ENCODE data around the gene APOBEC3B.

- TF ChIP-seq CEBPB (IDR thresholded peaks at IDR 0.05), result no peak
- TF ChIP-seq EP300 (IDR thresholded peaks at IDR 0.05; ENCODE audit: borderline replicate concordance), result no peak
- TF ChIP-seq TAF1 (IDR thresholded peaks at IDR 0.05; ENCODE audit: low read depth), result no peak
- no peak for TF ChIP-seq TEAD4 (IDR thresholded peaks at IDR 0.05)
- TF ChIP-seq REST (IDR thresholded peaks at IDR 0.05; ENCODE audit: low read depth), result no peak
- TF ChIP-seq MAX (IDR thresholded peaks at IDR 0.05), result no peak
These were observed 34.4 kb downstream of the APOBEC3B start for GRCh38 chr22:39016592-39016991.

Measured in Ishikawa (cell line).